Activated gamma-delta T cell treated with anti-CD3 and anti-CD28 coated beads, Interleukin-2, amount 50 U/mL, for 16 hours (primary cell): ENCODE measurements around the gene MON1A.
"Not testable (repeated sequence)": the region's sequence is repeated elsewhere in the genome, so short reads cannot be mapped to it uniquely, and the experiment has no call there.

Source experiments
- DNase-seq: peaks from one replicate; pipeline ENCODE4 v3.0.0-alpha.2; 2020; ENCODE audit warnings: low read depth

The MON1A gene

GRCh38 chr3:49929291-49930167 lies at the start of gene MON1A:
TSS of gene MON1A (minus strand) at chr3:49929811. CDS start at chr3:49913346, 16,465 bp downstream.
- peak; percentile 80 for DNase-seq

GRCh38 chr3:49976942-49977341 lies 47.3 kb upstream of the MON1A start:
- DNase-seq: no peak

- DNase-seq: no peak
Observed at GRCh38 chr3:49972656-49973055, 43.0 kb upstream of the MON1A start.

- no peak for DNase-seq
Observed at GRCh38 chr3:49968346-49968745, 38.7 kb upstream of the MON1A start.

GRCh38 chr3:49967291-49967690 lies 37.7 kb upstream of the MON1A start:
- DNase-seq: no peak

GRCh38 chr3:49966233-49966942 lies 36.8 kb upstream of the MON1A start:
- DNase-seq: no peak

GRCh38 chr3:49955636-49956035 lies 26.0 kb upstream of the MON1A start:
- DNase-seq: no peak

- no peak for DNase-seq
Observed at GRCh38 chr3:49952924-49953323, 23.3 kb upstream of the MON1A start.

- no peak for DNase-seq
Observed at GRCh38 chr3:49942651-49943050, 13.0 kb upstream of the MON1A start.

GRCh38 chr3:49940667-49941249 lies 11.1 kb upstream of the MON1A start:
- DNase-seq: no peak

GRCh38 chr3:49939858-49940666 lies 10.5 kb upstream of the MON1A start, which contains the start of gene RBM6:
TSS of gene RBM6 (plus strand) at chr3:49940150. CDS start at chr3:49962642, 22,492 bp downstream.
- peak; percentile 88 for DNase-seq

- no peak for DNase-seq
Observed at GRCh38 chr3:49937090-49937489, 7.5 kb upstream of the MON1A start.

- not testable (repeated sequence) for DNase-seq
Observed at GRCh38 chr3:49932281-49932680, 2.7 kb upstream of the MON1A start.

GRCh38 chr3:49930922-49931321 lies 1.3 kb upstream of the MON1A start:
- DNase-seq: no peak

GRCh38 chr3:49930168-49930690 lies 618 bp upstream of the MON1A start:
- DNase-seq: no peak

- no peak for DNase-seq
Observed at GRCh38 chr3:49928481-49929017, 1.1 kb downstream of the MON1A start.

GRCh38 chr3:49927798-49928197 lies 1.8 kb downstream of the MON1A start:
- DNase-seq: no peak

- no peak for DNase-seq
Observed at GRCh38 chr3:49926117-49926728, 3.4 kb downstream of the MON1A start.

- no peak for DNase-seq
Observed at GRCh38 chr3:49925485-49925884, 4.1 kb downstream of the MON1A start.

GRCh38 chr3:49924683-49925082 lies 4.9 kb downstream of the MON1A start:
- DNase-seq: no peak
